ENCODE measurements around the gene BAIAP3.

BAIAP3 gene

DNA sequence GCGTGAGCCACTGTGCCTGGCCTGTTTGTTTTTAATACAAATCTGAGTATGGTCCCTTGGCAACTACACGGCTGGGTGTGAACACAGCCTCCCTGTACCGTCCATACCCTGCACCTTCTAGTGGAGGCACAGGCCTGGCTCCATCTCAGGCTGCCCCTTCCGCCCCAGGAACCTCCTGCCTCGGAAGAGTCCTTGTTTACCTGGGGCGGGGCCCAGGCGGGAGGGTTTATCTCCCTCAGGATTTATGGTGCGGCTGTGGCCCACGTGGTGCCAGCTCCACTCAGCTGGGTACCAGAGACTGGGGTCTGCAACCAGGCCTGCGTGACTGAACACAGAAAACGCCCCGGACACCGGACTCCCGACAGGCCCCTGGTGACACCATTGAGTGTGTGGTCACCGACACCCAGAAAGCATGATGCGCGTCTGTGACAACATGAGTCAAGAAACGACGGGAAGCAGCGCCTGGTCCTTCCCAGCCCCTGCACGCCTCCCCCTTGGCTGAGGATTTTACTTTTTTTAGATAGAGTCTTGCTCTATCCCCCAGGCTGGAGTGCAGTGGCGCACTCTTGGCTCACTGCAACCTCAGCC is 62.1 kb downstream of the BAIAP3 start:
- DNase-seq = no peak

GRCh38 chr16:1397779-1398178 is 64.3 kb downstream of the BAIAP3 start:
- no peak for DNase-seq

- DNase-seq = no peak
Measured at GRCh38 chr16:1398351-1398750, 64.9 kb downstream of the BAIAP3 start.

Data from Kasumi-1 (cell line).